CD4-positive, alpha-beta T cell treated with Interleukin-21 for 1 hour (primary cell): Measurements from ENCODE around the gene POTEB2.
"Not testable (repeated sequence)": the region's sequence is repeated elsewhere in the genome, so short reads cannot be mapped to it uniquely, and the experiment has no call there.

Experiments
- DNase-seq: peaks from one replicate; pipeline ENCODE4 v3.0.0-alpha.2; 2020

The POTEB2 gene

GRCh38 chr15:20866214-20866613 is at the start of gene POTEB2:
Gene POTEB2, minus strand, starts transcription at chr15:20866314. Its CDS starts 33 bp downstream, at chr15:20866281.
- not testable (repeated sequence) for DNase-seq

- DNase-seq = not testable (repeated sequence)
Measured at GRCh38 chr15:20879916-20880315, 13.8 kb upstream of the POTEB2 start.

GRCh38 chr15:20878464-20878863 is 12.3 kb upstream of the POTEB2 start:
- DNase-seq = not testable (repeated sequence)

GRCh38 chr15:20877819-20878218 is 11.7 kb upstream of the POTEB2 start:
- not testable (repeated sequence) for DNase-seq
